Raji (cell line): ENCODE results near the gene MORF4L2.

Experiments
- POLR2A ChIP-seq: IDR thresholded peaks from 2 replicates; pipeline ENCODE4 v1.6.1; 2011; ENCODE audit warnings: low read depth, low read length, control low read depth; ENCODE audit not compliant: insufficient read depth

The MORF4L2 gene, protein sequence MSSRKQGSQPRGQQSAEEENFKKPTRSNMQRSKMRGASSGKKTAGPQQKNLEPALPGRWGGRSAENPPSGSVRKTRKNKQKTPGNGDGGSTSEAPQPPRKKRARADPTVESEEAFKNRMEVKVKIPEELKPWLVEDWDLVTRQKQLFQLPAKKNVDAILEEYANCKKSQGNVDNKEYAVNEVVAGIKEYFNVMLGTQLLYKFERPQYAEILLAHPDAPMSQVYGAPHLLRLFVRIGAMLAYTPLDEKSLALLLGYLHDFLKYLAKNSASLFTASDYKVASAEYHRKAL

DNA sequence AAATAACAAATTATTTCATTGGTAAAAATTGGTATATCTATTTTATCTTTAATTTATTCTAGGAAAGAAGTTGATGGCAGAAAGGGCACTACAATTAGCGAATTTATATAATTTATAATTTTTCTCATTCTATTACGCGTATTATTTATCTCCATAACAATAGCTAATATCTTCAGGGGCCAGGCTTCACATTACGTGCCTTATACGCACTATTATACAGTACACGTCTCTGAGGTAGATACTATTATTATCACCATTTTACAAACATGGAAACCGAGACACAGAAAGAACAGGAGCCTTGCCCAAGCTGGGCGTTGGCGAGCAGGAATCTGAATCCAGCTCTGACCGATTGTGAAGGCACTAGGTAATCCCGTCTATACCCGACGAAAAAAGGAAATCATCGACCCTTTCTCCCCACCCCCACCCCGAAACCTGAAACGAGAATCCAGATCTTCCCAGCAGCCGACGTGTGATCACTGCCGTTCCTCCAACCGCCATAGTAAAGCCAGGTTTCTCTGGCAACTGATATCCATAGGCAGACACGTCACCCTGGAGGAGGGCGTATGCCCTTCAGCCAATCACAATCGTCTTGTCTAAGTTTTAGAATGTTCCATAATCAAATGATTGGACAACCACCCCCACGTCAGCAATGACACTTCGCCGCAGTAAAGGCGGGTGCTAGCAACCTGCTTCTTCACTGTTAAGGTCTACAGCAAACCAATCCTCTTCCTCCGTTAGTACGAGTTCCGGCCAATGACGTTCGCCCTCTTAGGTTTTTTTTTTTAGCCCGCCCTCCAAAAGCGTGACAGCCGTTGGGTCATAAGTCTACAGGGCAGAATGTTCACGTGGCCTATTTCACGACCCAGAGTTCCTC lies at the start of gene MORF4L2:
MORF4L2 (minus strand) TSS at position 501 of the 874 bp plus-strand sequence. CDS start 9,672 bp downstream, outside the sequence.
- TF ChIP-seq POLR2A, result peak; percentile 82

DNA sequence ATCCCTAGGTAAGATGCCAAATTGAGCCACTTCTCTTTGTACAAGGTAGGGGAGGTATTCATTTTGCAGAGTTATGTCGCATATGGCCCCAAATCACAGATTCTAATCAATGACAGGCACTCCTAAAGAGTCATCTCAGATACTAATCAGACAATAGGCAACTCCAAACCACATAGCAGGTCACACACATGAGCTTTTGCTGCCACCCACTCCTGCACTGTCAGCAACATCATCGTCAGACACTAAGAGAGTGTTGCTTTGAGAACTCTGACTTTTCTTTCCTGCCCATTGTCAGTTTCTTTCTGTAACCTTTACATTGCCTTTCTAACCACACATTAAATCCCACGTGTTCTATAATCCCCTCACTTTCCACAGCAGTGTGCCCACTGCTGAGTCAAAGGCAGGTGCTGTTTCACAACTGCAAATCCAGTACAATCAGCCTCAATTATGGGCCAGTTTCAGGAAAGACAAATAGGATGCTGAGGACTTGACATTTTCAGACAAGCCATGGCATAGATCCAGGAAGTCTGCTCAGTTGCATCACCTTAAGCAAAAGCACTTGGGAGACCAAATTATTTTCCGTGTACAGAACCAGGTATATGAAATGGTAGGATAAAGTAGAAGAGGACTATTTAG lies 47.7 kb upstream of the MORF4L2 start:
- no peak for TF ChIP-seq POLR2A

DNA sequence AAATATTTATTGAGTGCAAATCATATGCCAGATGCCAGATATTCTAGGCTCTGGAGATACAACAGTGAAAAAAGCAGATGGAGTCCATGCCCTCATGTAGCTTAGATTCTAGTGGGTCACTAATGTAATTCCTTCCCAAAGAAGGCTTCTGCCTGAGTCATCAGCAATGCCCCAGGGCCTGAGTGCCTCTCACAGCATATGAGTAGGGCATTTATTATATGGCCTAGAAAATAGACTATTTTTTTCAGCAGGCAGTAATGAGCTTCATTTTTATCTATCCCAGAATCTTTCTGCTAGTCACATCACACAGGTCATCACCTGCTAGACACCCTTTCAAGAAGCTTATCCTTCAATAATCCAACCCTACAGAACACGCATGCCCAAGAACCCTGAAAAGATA lies 46.5 kb upstream of the MORF4L2 start:
- TF ChIP-seq POLR2A, result no peak

DNA sequence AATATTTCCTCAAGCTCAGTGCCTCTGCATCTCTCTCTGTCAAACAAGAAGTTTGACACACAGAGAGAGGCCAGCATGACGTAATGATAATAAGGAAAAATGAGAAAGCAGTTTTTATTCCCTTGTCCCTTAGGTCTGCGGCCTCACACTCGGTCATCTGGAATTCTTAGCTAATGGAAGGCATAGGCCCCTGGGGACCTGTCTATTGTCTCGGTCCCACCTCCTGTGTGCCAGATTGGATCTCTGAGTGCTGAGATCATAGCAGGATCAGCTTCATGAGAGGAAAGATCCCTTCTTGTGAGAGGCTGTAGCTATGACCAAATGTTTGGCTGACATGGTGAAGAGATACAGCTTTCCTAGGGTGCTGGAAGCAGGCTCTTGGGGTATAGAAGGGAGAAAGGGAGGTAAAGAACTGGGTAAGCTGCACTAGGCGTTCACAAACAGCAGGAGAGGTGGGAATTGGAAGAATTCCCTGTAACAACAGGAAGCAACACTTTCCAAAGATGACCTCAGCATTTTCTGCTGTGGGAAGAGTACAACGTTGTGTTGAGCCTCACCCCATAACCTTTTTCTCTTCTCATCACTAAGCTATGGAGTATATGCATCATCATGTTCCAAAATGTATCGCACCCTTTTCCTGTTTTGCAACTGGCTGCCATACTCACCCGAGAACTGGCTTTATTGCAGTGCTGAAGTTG lies 44.4 kb upstream of the MORF4L2 start:
- TF ChIP-seq POLR2A, result no peak

DNA sequence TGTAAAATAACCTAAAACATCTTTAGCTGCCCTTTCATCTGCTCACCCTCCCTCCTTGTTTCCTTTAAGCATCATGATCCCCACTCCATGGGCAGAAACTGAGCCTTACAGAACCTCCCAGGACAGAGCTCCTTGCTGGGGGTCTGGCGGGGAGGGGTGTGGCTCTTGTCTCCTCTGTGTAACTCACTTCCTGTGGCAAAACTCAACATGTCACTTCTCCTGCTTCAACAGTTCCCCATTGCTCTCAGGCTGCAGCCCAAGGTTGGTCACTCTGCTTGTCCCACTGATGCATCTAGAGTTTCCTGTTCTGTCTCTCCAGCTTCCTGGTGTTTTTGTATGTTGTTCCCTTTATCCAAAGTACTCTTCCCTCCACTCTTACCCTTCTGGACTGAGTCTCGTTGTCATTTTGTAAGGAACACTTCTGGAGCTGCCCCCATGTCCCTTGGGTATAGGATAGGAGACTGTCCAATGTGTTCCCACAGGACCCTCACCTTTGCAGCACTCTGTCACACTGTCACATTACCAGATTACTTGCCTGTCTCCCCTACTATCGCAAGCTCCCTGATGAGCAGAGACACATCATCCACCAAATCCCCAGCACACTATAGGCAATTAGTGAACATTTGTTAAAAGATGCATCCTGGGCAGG lies 43.8 kb upstream of the MORF4L2 start:
- no peak for TF ChIP-seq POLR2A

DNA sequence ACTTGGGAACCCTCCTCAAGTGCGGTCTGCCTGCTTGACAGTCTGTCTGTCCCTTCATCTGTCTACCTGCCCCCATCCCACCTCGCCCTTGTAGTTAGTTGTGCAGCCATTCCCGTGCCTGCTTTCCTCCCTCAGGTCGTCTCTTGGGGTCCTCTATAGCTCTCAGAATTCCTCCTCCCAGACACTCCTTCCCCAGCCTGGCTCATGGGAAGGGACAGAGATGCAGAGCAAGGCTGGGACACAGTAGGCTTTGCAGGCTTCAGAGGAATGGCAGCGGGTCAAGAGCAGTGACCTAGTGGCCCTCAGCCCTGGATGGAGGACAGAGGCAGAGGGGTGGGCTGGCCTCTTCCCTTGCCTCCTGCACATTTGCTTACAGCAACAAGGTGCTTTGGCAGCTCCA lies 42.5 kb upstream of the MORF4L2 start:
- TF ChIP-seq POLR2A, result no peak

DNA sequence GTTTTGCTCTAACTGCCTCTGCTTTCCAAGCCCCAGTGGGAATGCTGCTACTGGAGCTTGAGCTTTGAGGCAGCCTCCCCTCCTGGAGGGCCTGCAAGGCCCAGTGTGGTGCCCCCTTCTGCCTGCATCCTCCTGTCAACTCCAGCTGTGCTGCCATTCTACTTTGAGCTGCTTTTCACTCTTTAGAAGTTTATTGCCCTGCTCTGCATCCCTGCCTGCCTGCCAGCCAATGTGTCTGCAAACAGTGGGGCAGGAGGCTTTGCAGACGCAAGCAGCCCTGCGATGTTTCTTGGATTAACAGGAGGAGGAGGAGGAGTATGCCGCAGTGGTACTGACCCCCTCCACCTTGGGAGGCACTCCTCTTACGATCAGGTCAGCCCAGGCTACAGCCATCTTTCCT lies 40.6 kb upstream of the MORF4L2 start:
- TF ChIP-seq POLR2A, result no peak

DNA sequence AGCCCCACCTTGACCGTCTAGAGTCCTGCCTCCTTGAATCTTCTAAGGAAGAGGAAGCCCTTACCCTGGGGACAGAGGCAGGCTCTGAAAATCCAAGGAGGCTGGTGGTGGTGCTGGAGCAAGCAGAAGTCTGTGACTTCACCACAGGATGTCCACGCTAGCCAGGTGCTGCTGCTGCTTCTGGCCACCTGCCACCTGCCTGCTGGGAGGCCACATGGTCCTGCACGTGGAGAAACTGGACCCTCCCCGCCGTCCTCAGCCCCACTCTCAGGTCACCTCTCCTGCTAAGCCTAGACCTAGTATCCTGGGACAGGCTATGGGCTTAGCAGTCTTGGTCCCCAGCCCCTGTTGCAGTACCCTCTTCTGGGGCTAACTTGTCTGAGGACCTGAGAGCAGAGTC lies 40.0 kb upstream of the MORF4L2 start:
- no peak for TF ChIP-seq POLR2A

DNA sequence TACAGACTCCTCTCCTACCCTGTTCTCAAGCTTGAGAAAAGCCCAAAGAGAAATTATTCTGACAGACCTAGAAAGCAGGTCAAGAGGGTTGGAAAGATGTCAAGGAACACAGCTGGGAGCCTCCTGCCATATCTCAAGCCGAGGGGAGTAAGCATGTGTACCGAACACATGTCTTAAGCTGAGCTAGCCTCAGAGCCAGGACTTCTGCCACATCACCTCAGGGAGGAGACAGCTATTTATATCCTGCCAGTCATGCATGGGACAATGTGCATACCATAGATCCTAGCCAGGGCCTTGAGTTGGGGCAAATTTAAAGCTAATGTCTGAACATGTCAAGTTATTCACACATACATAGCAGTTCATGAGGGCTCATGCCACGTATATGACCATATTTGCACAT lies 36.0 kb upstream of the MORF4L2 start:
- no peak for TF ChIP-seq POLR2A

DNA sequence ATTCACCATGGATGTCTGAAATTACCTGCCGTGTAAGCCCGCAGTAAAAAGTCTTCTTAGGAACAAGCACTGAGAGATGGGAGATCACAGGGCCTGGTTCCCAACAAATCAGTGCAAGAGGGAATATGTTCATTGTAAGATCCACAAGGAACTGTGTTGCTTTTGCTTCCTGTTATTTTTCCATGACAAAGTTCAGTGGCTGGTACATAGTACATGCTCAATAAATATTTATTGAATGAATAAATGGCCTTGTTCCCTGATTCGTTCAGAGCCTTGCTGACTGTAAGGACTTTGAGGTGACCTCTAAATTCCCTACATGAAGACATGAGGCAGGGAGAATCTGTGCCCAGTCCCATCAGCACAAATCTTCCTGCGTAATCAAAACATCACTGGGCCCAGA lies 31.6 kb upstream of the MORF4L2 start:
- TF ChIP-seq POLR2A, result no peak

DNA sequence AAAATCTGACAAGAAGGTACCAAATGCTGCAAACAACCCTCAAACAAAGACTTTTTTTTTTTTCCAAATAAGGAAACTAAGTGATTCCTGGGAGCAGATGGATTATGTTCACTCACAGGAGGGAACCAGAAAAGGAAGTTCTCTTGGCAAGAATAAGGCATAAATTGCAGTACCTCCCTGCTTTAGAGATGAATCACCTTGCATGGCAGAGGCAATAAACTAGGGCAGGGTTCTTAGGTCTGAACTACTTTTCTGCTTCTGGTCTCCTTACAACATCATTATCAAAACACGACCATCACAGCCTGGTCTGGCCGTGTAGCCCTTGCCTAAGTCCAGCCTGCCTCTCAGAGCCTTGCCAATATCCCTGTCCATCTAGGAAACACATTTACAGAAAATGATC lies 30.5 kb upstream of the MORF4L2 start:
- no peak for TF ChIP-seq POLR2A

DNA sequence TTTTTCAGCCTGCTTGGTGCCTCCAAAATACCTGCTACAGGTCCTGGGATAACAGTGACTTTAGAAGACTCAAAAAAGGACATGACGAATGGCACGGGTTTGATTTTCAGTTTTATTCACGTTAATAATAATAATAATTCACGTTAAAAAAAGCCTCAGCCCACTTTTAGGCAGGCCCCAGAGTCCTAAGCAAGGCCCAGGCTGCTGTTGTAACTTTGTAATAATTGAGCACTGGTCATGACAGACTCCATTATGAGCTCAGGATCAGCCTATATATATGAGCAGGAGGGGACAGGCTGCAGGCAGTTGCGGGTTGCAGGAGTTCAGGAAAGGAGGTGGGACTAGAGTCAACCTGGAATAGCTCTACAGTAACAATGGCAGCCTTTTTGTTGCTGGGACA lies 24.1 kb upstream of the MORF4L2 start, which contains the start of gene TMEM31:
TMEM31 (plus strand) TSS at position 301 of the 400 bp plus-strand sequence. CDS start 1,350 bp downstream, outside the sequence.
- TF ChIP-seq POLR2A, result no peak

DNA sequence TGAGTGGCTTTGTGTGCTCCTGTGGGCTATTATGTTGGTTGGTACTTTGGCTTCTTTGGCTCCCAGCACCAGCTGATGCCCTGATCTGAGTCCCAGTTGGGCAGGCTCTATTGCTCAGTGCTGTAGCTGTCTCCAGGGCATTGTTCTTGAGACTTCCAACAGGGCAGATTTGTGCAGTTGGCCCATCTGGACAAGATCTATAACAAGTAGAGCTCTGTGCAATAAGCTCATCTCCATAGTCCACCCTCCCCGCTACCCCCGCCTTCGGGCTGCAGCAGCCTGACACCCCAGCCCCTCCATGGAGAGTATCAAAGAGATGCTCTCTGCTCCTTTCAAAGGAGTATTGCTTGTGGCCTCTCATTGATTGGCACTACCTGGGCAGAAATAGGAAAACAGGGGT lies 18.4 kb upstream of the MORF4L2 start:
- TF ChIP-seq POLR2A, result no peak

DNA sequence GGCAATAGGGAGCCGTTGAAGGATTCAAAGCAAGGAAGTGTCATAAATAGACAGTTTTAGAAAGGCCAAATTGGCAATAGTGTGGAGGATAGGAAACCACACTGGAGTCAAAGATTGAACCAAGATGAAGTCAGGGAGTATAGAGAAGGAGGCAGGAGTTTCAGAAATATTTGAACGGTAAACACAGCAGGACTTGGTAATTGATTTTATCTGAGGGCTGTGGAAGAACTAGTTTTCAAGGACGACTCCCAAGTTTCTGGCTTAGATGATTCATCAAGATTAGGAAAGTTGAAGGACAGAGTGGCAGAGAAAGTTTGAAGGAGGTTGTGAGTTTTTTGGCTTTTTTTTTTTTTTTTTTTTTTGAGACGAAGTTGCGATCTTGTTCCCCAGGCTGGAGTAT lies 12.7 kb upstream of the MORF4L2 start:
- TF ChIP-seq POLR2A, result no peak

DNA sequence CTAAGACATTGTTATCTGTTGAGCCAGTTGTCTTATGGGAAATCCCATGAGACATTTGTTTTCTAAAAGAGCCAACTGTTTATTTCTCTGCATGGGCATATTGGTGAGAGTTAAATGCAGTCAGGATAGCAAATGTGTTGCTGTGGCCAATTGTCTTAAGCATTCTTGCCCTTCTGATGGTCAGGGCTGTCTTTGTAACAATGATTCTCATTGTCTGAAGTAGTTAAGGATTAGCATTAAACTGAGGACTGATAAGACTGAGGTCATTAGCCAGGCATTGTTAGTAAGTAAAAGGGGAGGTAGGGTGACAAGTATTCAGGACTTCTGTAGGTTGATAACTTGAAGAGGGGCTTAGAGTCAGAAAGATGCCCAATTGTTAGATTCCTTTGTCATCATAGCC lies 11.2 kb upstream of the MORF4L2 start:
- TF ChIP-seq POLR2A, result no peak
